ENCODE measurements around the gene TTC4.

- no peak for TF ChIP-seq CTCF (conservative IDR thresholded peaks at IDR 0.05; ENCODE audit: low read depth, low read length)
- TF ChIP-seq EZH2 (IDR thresholded peaks at IDR 0.05; ENCODE audit: borderline replicate concordance, low read depth, low read length, poor library complexity, severe bottlenecking) = no peak
These were observed 10.5 kb upstream of the TTC4 start for GRCh38 chr1:54705153-54705552.
